Tongue (tissue), 2 donors: ENCODE measurements around the gene IFNK. TPM values are rescaled to one million over a fixed set of nuclear protein-coding genes. Genes with fewer than 3 reads are reported as not detected.

Experiments used
- DNase-seq: peaks from one replicate; pipeline ENCODE4 v3.0.0-alpha.2; 2015
- total RNA-seq: library from RNA; depleted of rRNA; stranded (reverse); fragments of >200 nt; gene quantifications from one replicate; pipeline ENCODE4 v1.2.3, GENCODE V29; 2014

IFNK gene
- total RNA-seq, 1 donor from 2014 or later: not detected

DNA sequence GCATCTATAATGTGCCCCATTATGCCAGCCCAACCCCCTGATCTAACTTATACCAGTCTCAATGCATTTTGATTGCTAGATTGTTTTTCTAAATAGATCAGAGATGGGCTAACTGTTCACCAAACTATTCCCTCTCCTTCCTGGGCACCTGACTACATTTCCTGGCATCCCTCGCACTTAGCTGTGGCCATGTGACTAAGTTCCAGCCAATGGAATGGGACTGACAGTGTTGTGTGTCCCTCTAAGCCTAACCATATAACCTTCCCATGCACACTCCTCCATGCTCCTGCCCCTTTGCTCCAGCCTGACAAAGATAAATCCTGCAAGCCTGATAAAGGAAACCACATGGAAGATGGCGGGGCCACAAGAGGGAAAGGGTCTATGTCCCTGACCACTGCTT is 12.3 kb upstream of the IFNK start:
- no peak for DNase-seq

DNA sequence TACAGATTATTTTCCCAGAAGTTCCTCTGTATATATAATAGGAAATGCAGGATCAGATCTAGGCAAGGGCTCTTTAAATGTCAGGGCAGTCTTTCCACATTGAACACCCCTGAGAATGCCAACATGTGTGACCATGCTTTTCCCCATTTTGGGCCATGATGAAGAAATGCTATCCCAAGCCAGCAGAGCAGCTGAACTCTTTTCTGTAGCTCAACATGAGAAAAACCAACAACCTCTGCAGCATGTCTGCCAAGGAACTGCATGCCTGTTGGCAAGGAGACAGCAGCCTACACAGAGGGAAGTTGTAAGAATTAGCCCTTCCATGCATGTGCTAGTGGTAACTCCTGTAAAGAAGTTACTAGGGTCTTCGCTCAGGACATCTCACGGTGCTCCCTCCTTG is 9.5 kb upstream of the IFNK start:
- peak; percentile 88 for DNase-seq

DNA sequence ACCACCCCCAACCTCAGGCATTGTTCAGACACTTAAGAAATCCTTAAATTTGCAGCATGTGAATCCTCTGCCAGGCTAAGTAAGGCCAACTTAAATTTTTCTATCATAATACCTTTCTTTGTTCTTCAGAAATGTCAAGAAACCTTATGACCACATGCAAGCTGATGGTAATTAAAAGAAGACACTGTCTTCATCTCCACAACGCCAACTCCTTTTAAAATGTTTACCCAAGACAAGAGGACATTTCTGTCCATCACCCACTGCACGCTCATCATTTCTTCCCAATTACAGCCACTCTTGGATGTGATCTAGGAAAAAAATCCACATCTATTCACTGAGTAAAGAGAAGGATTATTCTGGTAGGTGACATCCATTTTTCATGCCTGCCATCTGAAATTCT is 6.1 kb upstream of the IFNK start:
- no peak for DNase-seq

DNA sequence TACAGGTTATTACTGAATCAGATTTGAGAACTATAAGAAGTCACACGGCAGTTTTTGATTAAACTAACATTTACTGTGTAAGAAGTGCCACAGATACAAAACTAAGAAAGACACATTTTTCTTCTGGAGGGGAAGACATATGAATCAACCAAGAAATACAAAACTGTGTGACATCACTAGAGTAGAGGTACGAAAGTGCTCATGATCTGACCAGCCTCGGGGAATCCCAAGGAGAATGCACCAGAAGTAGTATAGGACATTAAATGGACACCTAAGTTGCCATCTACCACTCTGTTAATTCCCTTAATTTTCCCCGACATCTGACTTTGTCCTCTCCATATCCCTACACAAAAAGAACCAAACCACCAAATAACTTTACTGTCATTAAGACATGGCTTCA is 5.3 kb upstream of the IFNK start:
- DNase-seq: no peak

DNA sequence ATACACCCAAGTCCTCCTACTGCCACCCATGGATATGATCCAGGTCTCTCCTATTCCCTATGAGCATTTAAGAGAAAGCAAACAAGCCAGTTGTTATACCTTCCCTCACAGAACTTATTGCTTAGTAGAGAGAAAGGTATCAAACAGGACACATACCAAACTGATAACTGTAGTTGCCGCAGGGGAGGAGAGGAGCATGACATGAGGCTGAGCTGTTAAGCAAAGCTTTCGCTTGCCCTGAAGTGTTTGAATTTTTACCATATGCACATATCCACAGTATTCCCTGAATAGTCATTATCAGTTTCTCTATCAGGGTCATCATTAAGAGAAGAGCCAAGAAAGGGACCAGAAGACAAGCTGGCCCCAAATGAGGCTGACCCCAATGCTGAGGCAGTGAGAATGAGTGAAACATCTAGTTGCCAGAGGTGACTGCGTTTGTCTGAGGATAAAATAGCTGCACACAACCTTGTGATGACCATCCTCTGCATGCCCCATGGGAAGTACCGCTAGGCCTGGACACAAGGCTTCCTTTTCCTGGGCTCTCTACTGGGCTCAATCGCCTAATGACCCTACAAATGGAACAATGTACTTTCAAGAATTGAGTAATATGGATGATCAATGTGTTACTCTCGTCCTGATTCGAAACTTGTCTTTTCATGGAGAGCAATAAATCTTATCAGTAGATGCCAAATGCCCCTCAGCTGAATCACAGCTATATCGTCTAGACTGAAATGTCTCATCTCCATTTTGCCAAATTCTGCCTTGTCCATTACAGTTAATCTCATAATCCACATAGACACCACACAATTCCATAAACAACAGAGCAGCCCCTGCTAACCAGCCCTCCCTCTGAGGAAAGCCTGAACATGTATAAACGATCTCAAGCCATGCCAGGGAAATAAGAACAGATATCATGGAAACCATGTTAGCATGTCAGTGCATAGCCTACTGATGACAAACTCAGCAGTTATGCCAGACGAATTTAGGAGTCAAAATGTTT is 4.3 kb upstream of the IFNK start:
- DNase-seq: no peak

GRCh38 chr9:27520986-27521385 is 3.1 kb upstream of the IFNK start:
- DNase-seq: no peak

- no peak for DNase-seq
These were observed 949 bp upstream of the IFNK start for GRCh38 chr9:27523141-27523540.

GRCh38 chr9:27527702-27528075 is 3.6 kb downstream of the IFNK start:
- DNase-seq: no peak

GRCh38 chr9:27528076-27528885 is 4.2 kb downstream of the IFNK start:
- peak; percentile 88 for DNase-seq

GRCh38 chr9:27528886-27529315 is 4.8 kb downstream of the IFNK start:
- DNase-seq: peak; percentile 77

DNA sequence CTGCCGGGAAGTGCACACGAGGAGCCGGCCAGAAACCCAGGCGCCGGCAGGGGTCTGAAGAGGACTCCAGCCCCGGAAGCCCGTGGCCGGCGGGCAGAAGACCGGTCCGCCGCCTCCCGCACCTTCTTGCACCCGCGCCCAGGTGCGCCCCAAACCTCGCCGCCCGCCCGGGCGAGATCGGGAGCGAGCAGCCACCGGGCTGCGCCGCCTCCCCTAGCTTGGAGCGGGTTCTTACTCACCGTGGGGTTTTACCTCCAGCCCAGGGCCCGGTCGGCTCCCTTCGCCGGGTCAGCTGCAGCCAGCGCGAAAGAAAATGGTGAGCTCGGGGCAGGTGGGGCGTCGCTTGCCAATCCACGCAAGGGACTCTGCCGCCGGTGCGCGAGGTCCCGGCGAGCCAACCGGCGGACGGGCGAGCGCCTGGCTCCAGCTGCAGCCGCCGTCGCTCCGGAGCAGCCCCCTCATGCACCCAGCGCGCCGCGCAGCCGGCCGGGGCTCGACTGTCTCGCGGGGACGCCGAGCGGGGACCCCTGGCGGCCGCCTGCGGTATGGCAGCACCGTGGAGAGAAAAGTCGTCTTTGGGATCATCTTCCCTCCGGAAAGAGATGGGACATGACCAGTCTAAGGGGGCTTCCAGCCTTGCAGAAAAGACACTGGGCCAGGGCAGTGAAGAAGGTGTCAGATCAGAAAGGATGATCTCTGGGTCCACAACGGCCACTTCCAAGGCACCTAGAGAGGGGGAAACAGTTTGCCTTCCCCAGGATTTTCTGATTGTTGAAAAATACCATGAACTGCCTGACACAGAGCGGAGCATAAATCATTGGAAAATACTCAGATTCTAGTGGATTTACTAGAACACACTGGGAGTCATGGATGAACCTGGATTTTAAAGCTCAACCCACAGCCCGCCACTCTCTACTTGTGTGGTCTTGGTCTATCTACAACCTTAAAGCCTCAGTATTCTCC is 5.5 kb downstream of the IFNK start, which contains the start of gene MOB3B:
TSS of gene MOB3B (minus strand) at position 499 of the 963 bp plus-strand sequence. CDS start 74,264 bp downstream, outside the sequence.
- DNase-seq: peak; percentile 92

DNA sequence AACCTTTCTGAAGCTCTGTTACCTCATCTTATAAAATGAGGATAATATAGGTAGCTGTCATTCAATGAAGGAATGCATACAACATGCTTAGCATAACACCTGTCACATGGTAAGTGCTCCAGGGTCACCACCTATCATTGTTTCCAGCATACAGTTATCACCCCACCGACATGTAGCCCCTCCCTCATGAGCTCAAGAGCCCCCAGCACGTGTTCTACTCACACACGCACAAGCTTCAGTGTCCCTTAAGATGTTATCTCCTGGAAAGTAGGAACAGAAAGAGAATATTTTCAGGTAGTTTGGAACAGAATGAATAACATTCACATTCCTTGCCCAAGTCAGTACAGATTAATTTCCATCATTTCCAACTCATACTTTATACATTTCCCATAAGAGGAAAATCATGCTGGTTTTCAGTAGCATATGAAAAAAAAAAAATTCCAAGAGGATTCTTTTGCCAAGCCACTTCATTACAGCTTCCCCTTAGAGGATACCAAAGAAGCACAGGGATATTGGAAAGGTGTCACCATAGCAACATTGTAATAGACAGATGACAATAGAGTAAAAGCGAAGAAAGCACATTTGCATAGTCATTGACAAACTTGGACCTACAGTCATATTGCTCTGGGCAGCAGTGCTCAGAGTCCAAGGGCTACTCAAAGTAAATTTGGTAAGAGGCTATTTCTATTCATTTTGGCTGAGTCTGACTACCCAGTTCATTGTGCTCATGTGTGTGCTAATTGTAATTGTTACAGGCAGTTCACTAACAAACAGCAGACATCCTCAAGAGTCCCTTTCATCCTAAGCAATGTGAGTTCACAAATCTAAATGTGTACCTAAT is 7.0 kb downstream of the IFNK start:
- no peak for DNase-seq

GRCh38 chr9:27532046-27532445 is 8.0 kb downstream of the IFNK start:
- no peak for DNase-seq

DNA sequence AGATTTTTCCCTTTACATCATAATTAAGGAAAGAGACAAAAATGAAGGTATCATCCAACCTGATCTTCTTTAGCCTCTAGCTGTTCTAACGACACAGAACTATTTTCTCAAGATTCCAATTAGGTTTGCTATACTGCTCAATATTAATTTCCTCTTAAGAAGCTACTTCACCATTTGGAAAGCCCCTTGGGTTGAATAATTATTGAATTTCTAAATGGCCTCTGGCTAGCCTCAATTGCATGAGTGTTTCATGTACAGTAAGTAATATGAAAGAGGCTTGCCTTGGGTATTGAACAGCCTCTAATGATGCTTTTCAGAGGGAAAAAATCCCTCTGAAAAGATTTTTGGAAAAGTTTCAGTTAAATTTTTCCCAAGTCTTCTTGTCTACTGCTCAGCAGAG is 9.2 kb downstream of the IFNK start:
- DNase-seq: no peak

DNA sequence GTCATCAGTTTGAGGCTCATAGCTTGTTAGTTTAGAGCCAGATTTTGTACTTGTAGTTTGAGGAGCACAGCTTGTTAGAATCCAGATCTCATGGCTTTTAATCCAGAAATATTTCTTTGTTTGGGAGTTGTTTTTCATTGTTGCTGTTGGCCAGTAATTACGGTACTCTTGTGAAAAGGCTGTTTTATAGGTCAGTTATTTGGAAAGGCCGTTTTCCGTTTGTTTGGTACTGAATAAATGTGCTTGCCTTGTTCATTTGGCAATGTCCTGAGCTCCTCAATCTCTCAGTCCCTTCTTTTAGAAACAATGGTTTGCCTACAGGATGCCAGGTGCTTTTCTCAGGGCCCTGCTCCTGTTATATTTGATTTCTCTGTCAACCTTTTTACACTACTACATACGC is 10.0 kb downstream of the IFNK start:
- DNase-seq: peak; percentile 38

- no peak for DNase-seq
These were observed 10.6 kb downstream of the IFNK start for GRCh38 chr9:27534658-27535209.

GRCh38 chr9:27535701-27536118 is 11.6 kb downstream of the IFNK start:
- no peak for DNase-seq

GRCh38 chr9:27536168-27536567 is 12.1 kb downstream of the IFNK start:
- no peak for DNase-seq

GRCh38 chr9:27537027-27537435 is 12.9 kb downstream of the IFNK start:
- no peak for DNase-seq

DNA sequence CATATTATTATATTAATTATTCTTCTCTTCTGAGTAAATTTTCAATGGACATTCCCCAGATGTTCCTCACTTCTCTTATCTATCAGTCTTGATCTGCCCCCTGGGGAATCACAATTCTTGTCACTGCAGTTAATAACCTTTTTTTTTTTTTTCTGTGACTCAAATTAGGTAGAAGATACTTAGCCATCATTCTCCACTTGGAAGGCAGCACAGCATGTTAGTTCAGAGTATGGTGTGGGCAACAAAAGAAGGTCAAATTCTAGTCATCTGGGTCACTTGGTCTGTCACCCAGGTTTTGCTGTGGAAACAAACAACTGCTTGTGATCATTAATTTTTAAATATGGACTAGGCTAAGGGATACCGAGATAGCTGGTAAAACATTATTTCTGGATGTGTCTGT is 13.7 kb downstream of the IFNK start:
- DNase-seq: no peak

GRCh38 chr9:27538647-27539046 is 14.6 kb downstream of the IFNK start:
- no peak for DNase-seq
